ENCODE data around the gene GNB1.

The GNB1 gene

DNA sequence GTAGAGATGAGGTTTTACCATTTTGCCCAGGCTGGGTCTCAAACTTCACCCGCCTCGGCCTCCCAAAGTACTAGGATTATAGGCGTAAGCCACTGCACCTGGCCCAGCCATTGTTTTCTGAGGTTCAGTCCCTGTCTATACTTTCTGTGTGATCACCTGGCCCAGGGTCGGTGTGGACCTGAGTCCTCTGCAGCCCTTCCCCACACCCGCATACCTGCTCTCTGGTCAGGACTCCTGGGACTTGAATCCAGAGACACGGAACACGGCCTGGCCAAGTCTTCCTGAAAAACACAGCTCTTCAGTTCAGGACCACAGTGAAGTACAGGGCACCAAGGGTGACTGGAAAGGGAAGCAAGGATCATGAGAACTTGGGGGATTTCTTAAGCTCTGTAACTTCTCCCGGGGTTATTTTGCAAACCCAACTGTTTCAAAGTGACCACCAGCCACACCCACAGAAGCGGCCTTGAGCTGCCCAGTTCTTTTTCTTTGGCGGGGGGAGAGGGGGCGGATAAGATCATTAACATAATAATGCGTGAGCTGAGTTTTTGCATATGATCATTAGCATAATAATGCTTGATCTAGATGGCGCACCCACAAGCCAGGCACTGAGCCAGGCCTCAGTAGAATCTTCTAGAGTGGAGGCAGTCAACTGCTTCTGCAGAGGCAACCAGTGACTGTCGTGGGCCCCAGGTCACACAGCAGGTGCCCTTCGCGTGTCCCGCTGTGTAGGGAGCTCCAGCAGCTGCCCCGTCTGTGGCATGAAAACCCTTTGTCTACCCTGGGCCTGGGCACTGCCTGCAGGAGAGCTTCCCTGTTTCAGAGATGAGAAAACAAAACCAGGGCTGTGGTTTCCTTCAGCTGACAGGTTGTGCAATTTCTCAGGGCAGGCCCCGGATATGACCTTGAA is 110.9 kb downstream of the GNB1 start:
- DNase-seq = peak; percentile 18 to 26

GRCh38 chr1:1779320-1779675 is 111.6 kb downstream of the GNB1 start:
- no peak for DNase-seq

- DNase-seq = peak; percentile 71 to 76
Measured at GRCh38 chr1:1778663-1779319, 112.1 kb downstream of the GNB1 start.

- DNase-seq = peak; percentile 55 to 61
Measured at GRCh38 chr1:1777950-1778662, 112.8 kb downstream of the GNB1 start, which contains the start of gene NADK. NADK (minus strand) TSS chr1:1778470; CDS start chr1:1765406, 13,064 bp downstream.

GRCh38 chr1:1777583-1777899 is 113.3 kb downstream of the GNB1 start:
- DNase-seq = no peak

GRCh38 chr1:1776672-1777582 is 114.0 kb downstream of the GNB1 start:
- DNase-seq = no peak

DNA sequence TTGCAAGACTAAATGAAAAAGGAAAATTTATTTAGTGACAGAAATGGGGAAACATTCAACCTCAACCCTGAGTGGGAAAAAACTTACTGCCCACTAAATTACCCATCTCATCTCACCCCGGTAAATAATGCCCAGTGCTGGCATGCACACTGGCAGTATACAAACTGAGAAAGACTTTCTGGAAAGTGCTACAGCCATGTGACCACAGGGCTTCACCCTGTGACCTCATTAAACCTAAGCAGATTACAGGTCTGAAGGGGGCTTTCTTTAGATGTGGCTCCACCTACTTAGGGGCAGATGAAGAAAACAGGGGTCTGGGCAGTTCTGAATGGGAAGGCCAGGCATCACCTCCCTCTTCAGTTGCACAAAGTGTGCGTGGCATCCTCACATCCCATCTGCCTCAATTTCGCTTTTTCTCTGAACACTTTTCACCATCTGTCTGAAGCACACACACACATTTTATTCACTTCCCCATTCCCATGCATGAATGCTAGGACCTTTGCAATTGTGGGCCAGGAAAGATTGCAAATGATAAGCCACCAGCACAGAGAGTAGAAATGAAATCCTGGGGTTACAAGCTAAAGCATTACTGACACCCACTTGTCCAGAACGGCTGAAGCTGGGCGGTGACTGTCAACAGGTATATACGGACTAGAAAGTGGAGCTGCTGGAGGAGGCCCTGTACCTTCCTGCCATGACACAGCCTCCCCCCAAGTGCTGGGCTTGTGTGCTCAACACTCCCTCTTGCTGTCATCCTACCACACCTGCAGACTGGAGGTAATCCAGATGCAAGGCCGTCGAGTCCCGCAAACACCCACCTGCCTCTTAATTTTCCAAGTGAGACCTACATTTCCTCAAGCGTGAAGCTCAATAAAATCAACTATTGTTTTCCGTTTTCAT is 115.3 kb downstream of the GNB1 start:
- no peak for DNase-seq

- no peak for DNase-seq
Measured at GRCh38 chr1:1773874-1774273, 117.0 kb downstream of the GNB1 start.

DNA sequence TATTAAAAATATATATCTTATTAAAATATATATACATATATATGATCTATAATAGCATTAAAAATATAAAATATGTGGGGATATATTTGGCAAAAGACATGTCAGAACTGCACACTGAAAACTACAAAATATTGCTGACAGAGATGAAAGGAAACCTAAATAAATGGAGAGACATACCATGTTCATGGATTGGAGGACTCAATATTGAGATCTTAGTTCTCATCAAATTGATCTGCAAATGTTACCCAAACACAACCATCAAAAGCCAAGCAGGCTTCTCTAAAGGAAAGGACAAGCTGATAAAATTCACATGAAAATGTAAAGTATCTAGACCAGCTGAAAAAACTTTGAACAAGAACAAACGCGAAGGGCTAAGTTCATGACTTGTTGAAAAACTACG is 119.8 kb downstream of the GNB1 start:
- no peak for DNase-seq

- no peak for DNase-seq
Measured at GRCh38 chr1:1770102-1770501, 120.8 kb downstream of the GNB1 start.

- DNase-seq = no peak
Measured at GRCh38 chr1:1768249-1768992, 122.5 kb downstream of the GNB1 start.

DNA sequence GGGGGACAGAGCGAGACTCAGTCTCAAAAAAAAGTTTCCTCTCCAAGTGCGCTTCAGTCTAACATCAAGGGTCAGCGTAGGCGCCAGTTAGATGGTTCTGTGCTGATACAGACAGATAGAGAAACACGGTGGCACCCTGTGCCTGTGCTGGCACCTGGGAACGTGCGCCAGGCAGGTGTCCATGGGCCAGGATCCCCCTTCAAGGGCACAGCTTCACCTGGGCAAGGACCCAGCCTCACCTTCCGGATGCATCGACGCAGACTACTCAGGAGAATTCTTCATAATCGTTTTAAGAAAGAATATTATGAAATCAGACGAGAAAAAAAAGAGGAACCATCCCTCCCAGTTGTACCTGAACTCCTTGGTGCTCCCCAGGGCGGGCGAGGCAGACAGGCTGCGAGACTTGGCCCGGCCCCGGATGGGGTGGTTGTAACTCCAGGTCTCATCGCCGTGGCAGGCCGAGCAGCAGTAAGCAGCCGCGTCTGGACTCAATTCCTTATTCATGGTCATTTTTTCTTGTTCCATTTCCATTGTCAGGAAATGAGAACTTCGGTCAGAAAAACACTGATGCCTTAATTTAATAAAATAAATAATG is 125.9 kb downstream of the GNB1 start:
- no peak for DNase-seq

GRCh38 chr1:1763657-1764621 is 126.9 kb downstream of the GNB1 start:
- no peak for DNase-seq

- DNase-seq = no peak
Measured at GRCh38 chr1:1761504-1762376, 129.1 kb downstream of the GNB1 start.

DNA sequence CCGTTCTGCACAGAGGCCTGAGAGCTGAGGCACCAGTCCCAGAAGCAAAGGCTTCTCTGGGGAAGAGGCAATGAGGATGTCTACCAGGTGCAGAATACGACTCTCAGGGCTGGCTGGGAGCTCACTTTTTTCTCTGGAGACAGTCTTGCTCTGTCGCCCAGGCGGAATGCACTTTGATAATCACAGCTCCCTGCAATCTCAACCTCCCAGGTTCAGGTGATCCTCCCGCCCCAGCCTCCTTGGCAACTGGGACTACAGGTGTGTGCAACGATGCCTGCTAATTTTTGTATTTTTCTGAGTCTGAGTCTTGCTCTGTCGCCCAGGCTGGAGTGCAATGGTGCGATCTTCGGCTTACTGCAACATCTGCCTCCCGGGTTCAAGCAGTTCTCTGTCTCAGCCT is 130.2 kb downstream of the GNB1 start:
- DNase-seq = no peak

GRCh38 chr1:1760345-1760650 is 130.6 kb downstream of the GNB1 start:
- DNase-seq = no peak

DNA sequence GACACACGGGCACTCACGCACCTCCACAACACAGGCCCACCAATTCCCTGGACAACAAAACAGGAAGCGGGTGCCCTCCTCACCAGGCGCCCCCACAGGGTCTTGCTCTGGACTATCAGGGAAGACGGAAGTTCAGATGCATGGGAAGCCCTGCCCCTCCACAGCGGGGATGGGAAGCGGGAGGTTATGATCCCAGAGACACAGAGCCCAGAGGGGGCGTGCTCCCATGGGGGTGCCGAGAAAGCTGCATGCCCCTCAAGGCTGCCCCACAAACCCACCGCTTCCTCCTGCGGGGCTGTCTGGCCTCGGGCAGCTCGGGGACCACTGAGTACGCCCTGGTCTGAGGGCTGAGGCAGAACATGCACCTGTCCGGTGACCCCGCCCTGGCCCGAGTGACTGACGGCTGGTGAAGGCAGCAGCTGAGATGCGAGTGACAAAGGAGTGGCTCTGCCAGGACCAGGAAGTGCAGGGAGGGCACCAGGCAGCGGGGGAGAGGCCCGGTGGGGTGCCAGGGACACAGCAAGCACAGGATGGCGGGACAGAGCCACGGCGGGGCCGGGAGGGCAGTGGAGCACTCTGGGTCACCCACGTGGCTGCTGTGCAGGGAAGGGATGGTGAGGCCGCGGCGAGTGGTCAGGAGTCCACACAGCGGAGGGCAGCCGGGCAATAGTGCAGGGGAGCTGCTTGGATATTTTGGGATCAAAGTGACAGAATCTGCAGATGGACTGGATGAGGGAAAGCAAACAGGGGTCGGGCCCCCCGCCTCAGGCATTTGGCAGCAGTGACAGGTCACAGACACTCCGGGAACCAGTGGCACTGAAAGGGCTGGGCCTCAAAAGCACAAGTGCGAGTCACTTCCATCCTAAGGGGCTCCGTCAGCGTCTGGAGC is 131.2 kb downstream of the GNB1 start:
- no peak for DNase-seq
